ENCODE data around the gene SPRY1.

DNA sequence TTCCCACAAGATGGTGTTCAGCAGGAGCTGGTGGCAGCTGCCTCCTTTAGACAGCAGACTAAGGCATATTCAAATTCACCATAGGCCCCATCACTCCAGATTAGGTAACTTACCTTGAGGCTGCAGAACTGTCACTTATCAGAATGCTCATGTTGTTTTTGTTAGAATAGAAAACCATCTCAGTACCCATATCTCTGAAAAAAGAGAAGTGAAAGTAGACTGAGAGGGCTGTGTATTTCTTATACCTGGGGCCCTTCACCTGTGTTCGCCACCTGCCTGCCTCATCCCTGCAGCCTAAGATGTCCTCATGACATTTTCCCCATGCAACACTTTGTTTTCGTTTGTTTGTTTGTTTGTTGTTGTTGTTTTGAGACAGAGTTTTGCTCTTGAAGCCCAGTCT, 32.9 kb upstream of the SPRY1 start:
- TF ChIP-seq, protein P1, sequence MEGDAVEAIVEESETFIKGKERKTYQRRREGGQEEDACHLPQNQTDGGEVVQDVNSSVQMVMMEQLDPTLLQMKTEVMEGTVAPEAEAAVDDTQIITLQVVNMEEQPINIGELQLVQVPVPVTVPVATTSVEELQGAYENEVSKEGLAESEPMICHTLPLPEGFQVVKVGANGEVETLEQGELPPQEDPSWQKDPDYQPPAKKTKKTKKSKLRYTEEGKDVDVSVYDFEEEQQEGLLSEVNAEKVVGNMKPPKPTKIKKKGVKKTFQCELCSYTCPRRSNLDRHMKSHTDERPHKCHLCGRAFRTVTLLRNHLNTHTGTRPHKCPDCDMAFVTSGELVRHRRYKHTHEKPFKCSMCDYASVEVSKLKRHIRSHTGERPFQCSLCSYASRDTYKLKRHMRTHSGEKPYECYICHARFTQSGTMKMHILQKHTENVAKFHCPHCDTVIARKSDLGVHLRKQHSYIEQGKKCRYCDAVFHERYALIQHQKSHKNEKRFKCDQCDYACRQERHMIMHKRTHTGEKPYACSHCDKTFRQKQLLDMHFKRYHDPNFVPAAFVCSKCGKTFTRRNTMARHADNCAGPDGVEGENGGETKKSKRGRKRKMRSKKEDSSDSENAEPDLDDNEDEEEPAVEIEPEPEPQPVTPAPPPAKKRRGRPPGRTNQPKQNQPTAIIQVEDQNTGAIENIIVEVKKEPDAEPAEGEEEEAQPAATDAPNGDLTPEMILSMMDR (IDR thresholded peaks at IDR 0.05), result no peak
- TF ChIP-seq POLR2A (IDR thresholded peaks at IDR 0.05), result no peak
